GM12878 (cell line): ENCODE data around the gene SZRD1.

Experiments used
- NRF1 ChIP-seq: conservative IDR thresholded peaks from 2 replicates; pipeline ENCODE4 v1.6.1; 2011; ENCODE audit warnings: mild to moderate bottlenecking, low read depth, low read length, improper control_type of control experiment
- SIN3A ChIP-seq: IDR thresholded peaks from 2 replicates; pipeline ENCODE4 v1.6.1; 2012; ENCODE audit warnings: low read depth, low read length, improper control_type of control experiment

GRCh38 chr1:16436946-16437474 is 70.0 kb downstream of the SZRD1 start, which contains the start of gene SPATA21:
- no peak for TF ChIP-seq NRF1
- no peak for TF ChIP-seq SIN3A
